CD4-positive, alpha-beta T cell (primary cell): ENCODE measurements around the gene YJEFN3. TPM values are rescaled to one million over a fixed set of nuclear protein-coding genes. Genes with fewer than 3 reads are reported as not detected.

Experiments used
- ATAC-seq: fragments of 200-7000 bp; cut with Tn5 transposase; one replicate; pipeline ENCODE4 v1.10.0; 2022; ENCODE audit warnings: mild to moderate bottlenecking; ENCODE audit not compliant: poor library complexity
- CTCF ChIA-PET: fragments of 350-600 bp; sonication (Branson Sonifier 250); formaldehyde crosslinking; loops from one replicate; lab custom pipeline; 2021; ENCODE audit warnings: antibody characterized with exemption, inconsistent platforms; lab: Charles Lee
- POLR2A ChIA-PET: fragments of 350-600 bp; sonication (Branson Sonifier 250); formaldehyde crosslinking; loops from one replicate; lab custom pipeline; 2021; ENCODE audit warnings: antibody characterized with exemption, inconsistent platforms; lab: Charles Lee
- DNase-seq, 14 experiments: peaks; one replicate each; pipeline ENCODE4 v3.0.0-alpha.2; 2013 to 2020; ENCODE audit warnings: mixed read lengths in 2 of 14
- H3K27ac ChIP-seq, 2 donors: one replicate each; pipeline versions ENCODE4 v1.5.1 to v1.7.0; 2013; ENCODE audit warnings: low read length in 2 of 2, low read depth in 1 of 2, mild to moderate bottlenecking in 1 of 2
- H3K27me3 ChIP-seq, 2 experiments: 1 replicate in 1 of 2; 2 replicates in 1 of 2; pipeline versions ENCODE4 v1.6.1 to v1.7.0; 2013; ENCODE audit warnings: low read length in 2 of 2, control low read depth in 1 of 2, mild to moderate bottlenecking in 1 of 2, moderate library complexity in 1 of 2; ENCODE audit not compliant: insufficient read depth in 2 of 2, control insufficient read depth in 1 of 2
- H3K36me3 ChIP-seq: one replicate; pipeline ENCODE4 v1.6.1; 2013; ENCODE audit warnings: low read length, control low read depth; ENCODE audit not compliant: insufficient read depth
- H3K4me1 ChIP-seq: one replicate; pipeline ENCODE4 v1.6.1; 2013; ENCODE audit warnings: low read length, control low read depth; ENCODE audit not compliant: insufficient read depth
- H3K4me3 ChIP-seq: one replicate; pipeline ENCODE4 v1.5.1; 2013; ENCODE audit warnings: mild to moderate bottlenecking, low read length, moderate library complexity
- H3K9me3 ChIP-seq, 2 experiments: 1 replicate in 1 of 2; 2 replicates in 1 of 2; pipeline versions ENCODE4 v1.6.1 to v1.7.0; 2013; ENCODE audit warnings: low read length in 2 of 2, mild to moderate bottlenecking in 2 of 2, control low read depth in 1 of 2, moderate library complexity in 1 of 2; ENCODE audit not compliant: control insufficient read depth in 1 of 2, insufficient read depth in 1 of 2
- H3K27ac Mint-ChIP-seq: one replicate; pipeline ENCODE4 v1.8.0; 2020; ENCODE audit warnings: mixed read lengths
- H3K27me3 Mint-ChIP-seq: one replicate; pipeline ENCODE4 v1.8.0; 2021; ENCODE audit warnings: mixed read lengths
- H3K36me3 Mint-ChIP-seq: one replicate; pipeline ENCODE4 v1.8.0; 2021; ENCODE audit warnings: low read depth, mixed read lengths
- H3K4me1 Mint-ChIP-seq: one replicate; pipeline ENCODE4 v1.8.0; 2021; ENCODE audit warnings: low read depth, mixed read lengths
- H3K4me3 Mint-ChIP-seq: one replicate; pipeline ENCODE4 v1.8.0; 2020; ENCODE audit warnings: mild to moderate bottlenecking, mixed read lengths
- H3K9me3 Mint-ChIP-seq: one replicate; pipeline ENCODE4 v1.8.0; 2020; ENCODE audit warnings: mixed read lengths
- intact Hi-C, 2 experiments: fragments of 100-400 bp; cut with DNase I in 1 of 2; cut with micrococcal nuclease in 1 of 2; formaldehyde crosslinking; loops; one replicate each; pipeline versions ENCODE4 v1.15.1 to v1.9.0; 2023 to 2025; cut with DNase I, micrococcal nuclease
- total RNA-seq, 174 experiments: library from RNA in 2 of 174; stranded (reverse) in 2 of 174; gene quantifications; one replicate each; pipeline ENCODE4 v1.2.3 and lab custom pipeline; 2021 to 2026
- TF ChIP-seq, protein P1 (sequence below): fragments of 200-600 bp; IDR thresholded peaks from one replicate; pipeline ENCODE4 v1.8.0; 2022; ENCODE audit warnings: antibody characterized with exemption, mild to moderate bottlenecking

Gene YJEFN3
- total RNA-seq, 2 experiments from 2014 or later: 3.7 to 4.4 TPM

DNA sequence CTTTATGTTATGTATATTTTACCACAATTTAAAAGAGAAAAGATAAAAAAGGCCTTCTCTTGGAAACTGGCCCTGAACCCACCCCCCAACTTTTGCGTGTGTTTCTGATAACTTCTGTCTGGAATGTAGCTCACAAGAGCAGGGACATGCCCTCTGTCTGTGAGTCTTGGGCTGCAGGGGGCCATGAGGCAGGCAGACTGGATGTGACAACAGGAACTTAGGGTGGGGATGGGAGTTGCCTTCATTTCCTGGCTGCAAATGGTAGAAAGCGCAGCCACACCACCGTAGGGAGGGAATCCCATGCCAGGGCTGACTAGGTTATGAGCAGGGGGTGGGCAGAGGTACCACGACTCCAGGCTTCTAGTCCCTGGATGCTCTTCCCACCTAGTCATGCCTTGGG is 31.2 kb downstream of the YJEFN3 start:
- intact Hi-C loops: loop anchor here (5.0 kb wide), 2 partner anchors 37 to 42 kb away; no protein-coding TSS in a partner anchor
- POLR2A ChIA-PET: interaction anchor here (1.1 to 2.0 kb wide), 5 partner anchors 28 to 108 kb away, joined by 3 to 10 read pairs (median 5); partner anchors contain the start of gene ZNF101
- peaks cover 14% of the 10 kb centered on the region for H3K36me3 ChIP-seq
- Mint-ChIP-seq H3K4me3 (peak overlapping the region; percentile 37), H3K4me1 (peaks cover 33% of the 10 kb centered on the region), H3K27me3 (no peaks in the 10 kb centered on the region), H3K36me3 (peaks cover 34% of the 10 kb centered on the region), H3K27ac (peak overlapping the region; percentile 87), H3K9me3 (no peaks in the 10 kb centered on the region)
- DNase-seq: peak in 4 of 14 experiments; percentile 13 to 53 (median 28)
- H3K4me1 ChIP-seq: peaks cover 19% of the 10 kb centered on the region
- no peak overlapping the region for H3K27ac ChIP-seq
- ATAC-seq: peak; percentile 74
- CTCF ChIA-PET: interaction anchor here (1.7 to 2.5 kb wide), 2 partner anchors 28 to 84 kb away, joined by 5 to 7 read pairs; partner anchors contain the start of gene GMIP
- H3K9me3 ChIP-seq: no peaks in the 10 kb centered on the region
- TF ChIP-seq, protein P1, sequence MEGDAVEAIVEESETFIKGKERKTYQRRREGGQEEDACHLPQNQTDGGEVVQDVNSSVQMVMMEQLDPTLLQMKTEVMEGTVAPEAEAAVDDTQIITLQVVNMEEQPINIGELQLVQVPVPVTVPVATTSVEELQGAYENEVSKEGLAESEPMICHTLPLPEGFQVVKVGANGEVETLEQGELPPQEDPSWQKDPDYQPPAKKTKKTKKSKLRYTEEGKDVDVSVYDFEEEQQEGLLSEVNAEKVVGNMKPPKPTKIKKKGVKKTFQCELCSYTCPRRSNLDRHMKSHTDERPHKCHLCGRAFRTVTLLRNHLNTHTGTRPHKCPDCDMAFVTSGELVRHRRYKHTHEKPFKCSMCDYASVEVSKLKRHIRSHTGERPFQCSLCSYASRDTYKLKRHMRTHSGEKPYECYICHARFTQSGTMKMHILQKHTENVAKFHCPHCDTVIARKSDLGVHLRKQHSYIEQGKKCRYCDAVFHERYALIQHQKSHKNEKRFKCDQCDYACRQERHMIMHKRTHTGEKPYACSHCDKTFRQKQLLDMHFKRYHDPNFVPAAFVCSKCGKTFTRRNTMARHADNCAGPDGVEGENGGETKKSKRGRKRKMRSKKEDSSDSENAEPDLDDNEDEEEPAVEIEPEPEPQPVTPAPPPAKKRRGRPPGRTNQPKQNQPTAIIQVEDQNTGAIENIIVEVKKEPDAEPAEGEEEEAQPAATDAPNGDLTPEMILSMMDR: no peak
- no peak overlapping the region for H3K4me3 ChIP-seq
- no peaks in the 10 kb centered on the region for H3K27me3 ChIP-seq

DNA sequence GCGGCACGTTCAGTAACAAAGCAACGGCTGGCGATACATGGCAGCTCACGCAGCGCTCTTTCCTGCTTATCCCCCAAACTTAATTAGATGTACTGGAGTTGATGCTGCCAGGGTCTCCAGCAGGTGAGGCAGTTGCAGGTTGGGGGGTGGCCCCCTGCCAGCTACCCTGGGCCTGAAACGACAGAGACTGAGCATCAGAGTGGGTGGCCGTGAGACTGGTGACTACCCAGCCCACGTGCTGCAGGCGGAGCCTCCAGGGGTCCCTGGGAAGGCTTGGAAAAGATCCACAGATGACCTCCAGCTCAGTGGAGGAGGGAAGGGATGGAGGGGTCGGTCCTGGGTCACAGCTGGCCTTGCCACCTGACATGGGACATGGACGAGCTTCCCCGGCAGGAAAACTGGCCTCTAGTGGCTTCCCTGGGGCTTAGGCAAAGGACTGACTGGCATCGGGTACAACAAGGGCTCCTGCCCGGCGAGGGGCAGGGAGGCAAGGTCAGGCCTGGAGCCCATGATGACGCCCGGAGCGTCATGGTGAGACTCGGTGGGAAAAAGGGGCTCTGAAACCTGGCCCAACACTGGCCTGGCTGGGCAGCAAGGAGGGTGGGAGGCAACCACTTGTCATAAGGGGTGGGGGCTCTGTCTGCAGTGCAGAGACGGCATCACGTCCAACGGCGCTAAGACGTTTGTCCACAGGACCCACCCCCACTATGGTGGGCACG is 33.4 kb downstream of the YJEFN3 start:
- Histone ChIP-seq H3K4me1 (peaks cover 19% of the 10 kb centered on the region), H3K27me3 (no peaks in the 10 kb centered on the region), H3K27ac (no peak overlapping the region), H3K36me3 (peaks cover 22% of the 10 kb centered on the region), H3K4me3 (no peak overlapping the region), H3K9me3 (no peaks in the 10 kb centered on the region)
- ChIA-PET CTCF (interaction anchor here (1.2 to 1.3 kb wide), 2 partner anchors 8 to 82 kb away, joined by 3 to 4 read pairs; partner anchors contain the start of gene GMIP), POLR2A (no interaction called here)
- DNase-seq (no peak), ATAC-seq (no peak)
- Mint-ChIP-seq H3K9me3 (no peaks in the 10 kb centered on the region), H3K4me1 (peaks cover 33% of the 10 kb centered on the region), H3K4me3 (no peak overlapping the region), H3K27ac (no peak overlapping the region), H3K36me3 (peaks cover 43% of the 10 kb centered on the region), H3K27me3 (no peaks in the 10 kb centered on the region)
- intact Hi-C loops: loop anchor here (5.0 kb wide), 2 partner anchors 35 to 40 kb away; no protein-coding TSS in a partner anchor
- TF ChIP-seq, protein P1: no peak

DNA sequence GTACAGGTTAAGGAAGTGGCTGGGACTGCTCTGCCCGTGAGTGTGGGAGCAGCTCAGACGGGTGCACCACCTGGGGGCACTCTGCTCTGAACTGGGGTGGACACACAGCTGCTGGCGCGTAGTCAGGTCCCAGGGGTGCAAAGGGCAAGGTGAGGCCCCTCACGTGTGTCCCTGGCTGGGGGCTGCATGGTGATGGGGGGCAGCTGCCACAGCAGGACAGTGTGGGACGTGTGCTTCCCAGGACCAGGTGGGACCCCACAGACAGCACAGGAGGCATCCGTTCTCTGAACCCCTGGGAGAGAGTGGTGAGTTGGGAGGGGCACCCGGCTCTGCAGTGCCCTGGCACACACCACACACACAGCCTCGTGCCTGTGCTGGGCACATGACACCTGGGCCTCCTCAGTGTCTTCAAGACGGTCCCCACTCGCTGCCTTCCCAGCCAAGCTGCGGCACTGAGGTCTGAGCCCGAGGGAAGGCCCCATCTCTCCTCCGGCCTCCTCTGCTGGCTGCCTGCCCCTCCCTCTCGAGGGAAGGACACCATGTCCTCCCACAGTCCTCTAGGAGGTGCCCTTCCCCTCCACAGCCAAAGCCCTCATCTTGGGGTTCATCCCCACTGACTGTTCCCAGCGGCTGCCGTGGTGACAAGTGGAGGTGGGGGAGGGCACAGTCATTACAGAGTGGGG is 34.1 kb downstream of the YJEFN3 start:
- Mint-ChIP-seq H3K4me3 (no peak overlapping the region), H3K27ac (no peak overlapping the region), H3K36me3 (peaks cover 47% of the 10 kb centered on the region), H3K27me3 (no peaks in the 10 kb centered on the region), H3K9me3 (no peaks in the 10 kb centered on the region), H3K4me1 (peaks cover 33% of the 10 kb centered on the region)
- Histone ChIP-seq H3K36me3 (peaks cover 30% of the 10 kb centered on the region), H3K4me3 (no peak overlapping the region), H3K27ac (no peak overlapping the region), H3K27me3 (no peaks in the 10 kb centered on the region), H3K4me1 (peaks cover 19% of the 10 kb centered on the region), H3K9me3 (no peaks in the 10 kb centered on the region)
- DNase-seq (peak in 10 of 14 experiments; percentile 27 to 74 (median 45)), ATAC-seq (peak; percentile 72)
- POLR2A ChIA-PET: no interaction called here
- CTCF ChIA-PET: interaction anchor here (1.2 to 1.3 kb wide), 2 partner anchors 8 to 81 kb away, joined by 3 to 4 read pairs; partner anchors contain the start of gene GMIP
- TF ChIP-seq, protein P1: peak; percentile 36
- intact Hi-C loops: loop anchor here (1.0 to 5.0 kb wide), 3 partner anchors 34 to 81 kb away; no protein-coding TSS in a partner anchor
